Panc1 (cell line): Measurements from ENCODE around the gene MYO7B. TPM values are rescaled to one million over a fixed set of nuclear protein-coding genes. Genes with fewer than 3 reads are reported as not detected.

Experiments used
- ATAC-seq: fragments of 200-7000 bp; cut with Tn5 transposase; 2 replicates; pipeline ENCODE4 v1.9.1; 2020; ENCODE audit warnings: mild to moderate bottlenecking, moderate library complexity
- BruUV-seq: library from RNA; stranded (reverse); fragments of 400-500 nt; replicated peaks from 2 replicates; lab custom pipeline; 2021; lab: Mats Ljungman, UMichigan
- CTCF ChIA-PET: fragments of 300-600 bp; sonication (Branson Sonifier 250); formaldehyde crosslinking; loops from one replicate; lab custom pipeline; 2022; ENCODE audit warnings: antibody characterized with exemption; lab: Charles Lee
- POLR2A ChIA-PET: fragments of 300-600 bp; sonication (Branson Sonifier 250); formaldehyde crosslinking; loops from one replicate; lab custom pipeline; 2022; ENCODE audit warnings: antibody characterized with exemption; lab: Charles Lee
- DNase-seq: peaks from one replicate; pipeline ENCODE4 v3.0.0-alpha.2; 2010; ENCODE audit warnings: low read depth, low spot score
- H3K27ac ChIP-seq: 2 replicates; pipeline ENCODE4 v1.5.1; 2011; ENCODE audit warnings: mild to moderate bottlenecking, low read length, inconsistent platforms
- H3K27me3 ChIP-seq: fragments of 200-500 bp; sonication (Bioruptor generic); 2 replicates; pipeline ENCODE4 v1.6.0; 2014; ENCODE audit warnings: low read length, inconsistent platforms; ENCODE audit not compliant: control insufficient read depth, insufficient read depth
- H3K36me3 ChIP-seq: fragments of 200-500 bp; sonication (Bioruptor generic); 2 replicates; pipeline ENCODE4 v1.5.1; 2014; ENCODE audit warnings: inconsistent platforms, mild to moderate bottlenecking, low read length, moderate library complexity; ENCODE audit not compliant: control insufficient read depth, insufficient read depth
- H3K4me1 ChIP-seq: 2 replicates; pipeline ENCODE4 v1.5.1; 2011; ENCODE audit warnings: inconsistent platforms, mild to moderate bottlenecking, low read length, moderate library complexity; ENCODE audit not compliant: control insufficient read depth, insufficient read depth
- H3K4me3 ChIP-seq, 2 experiments: 2 replicates each; pipeline ENCODE4 v1.5.1; 2011 to 2012; ENCODE audit warnings: low read depth in 2 of 2, low read length in 2 of 2, mild to moderate bottlenecking in 2 of 2, inconsistent platforms in 1 of 2, moderate library complexity in 1 of 2
- H3K9me3 ChIP-seq: fragments of 200-500 bp; sonication (Bioruptor generic); 2 replicates; pipeline ENCODE4 v1.5.1; 2014; ENCODE audit warnings: low read depth, mild to moderate bottlenecking, inconsistent platforms, low read length, moderate library complexity; ENCODE audit not compliant: control insufficient read depth, insufficient read depth
- POLR2AphosphoS5 ChIP-seq: IDR thresholded peaks from 2 replicates; pipeline ENCODE4 v1.6.1; 2012; ENCODE audit warnings: mild to moderate bottlenecking, low read depth, low read length, moderate library complexity
- SIN3A ChIP-seq: IDR thresholded peaks from 2 replicates; pipeline ENCODE4 v1.6.1; 2012; ENCODE audit warnings: low read depth, mild to moderate bottlenecking, low read length, moderate library complexity, borderline replicate concordance; ENCODE audit not compliant: insufficient read depth
- TCF7L2 ChIP-seq: IDR thresholded peaks from 2 replicates; pipeline ENCODE4 v1.6.1; 2011; ENCODE audit warnings: mild to moderate bottlenecking, low read depth, low read length, inconsistent platforms
- in situ Hi-C: cut with HindIII; loops from 2 replicates; pipeline ENCODE4 v1.10.0; 2016; ENCODE audit warnings: low sequenced_read_pairs, low pct_unique_long_range_greater_than_20kb
- intact Hi-C: fragments of 100-400 bp; cut with micrococcal nuclease; formaldehyde crosslinking; loops from one replicate; pipeline ENCODE4 v1.10.0; 2022; ENCODE audit not compliant: unreplicated experiment
- total RNA-seq: library from RNA; stranded (reverse); gene quantifications from one replicate; pipeline ENCODE4 v1.2.1, GENCODE V29; 2021; ENCODE audit not compliant: unreplicated experiment
- TF ChIP-seq, protein P1 (sequence below): fragments of 450-650 bp; IDR thresholded peaks from 2 replicates; pipeline ENCODE4 v1.5.1; 2017; ENCODE audit warnings: mild to moderate bottlenecking
- TF ChIP-seq, protein P2 (sequence below), 2 experiments: IDR thresholded peaks; 2 replicates each; pipeline ENCODE4 v1.6.1; 2011 to 2012; ENCODE audit warnings: low read depth in 2 of 2, control low read depth in 1 of 2, low read length in 1 of 2, mild to moderate bottlenecking in 1 of 2, moderate library complexity in 1 of 2; ENCODE audit not compliant: insufficient read depth in 1 of 2

MYO7B gene
- total RNA-seq, 1 experiment from 2014 or later, result 0.15 TPM

DNA sequence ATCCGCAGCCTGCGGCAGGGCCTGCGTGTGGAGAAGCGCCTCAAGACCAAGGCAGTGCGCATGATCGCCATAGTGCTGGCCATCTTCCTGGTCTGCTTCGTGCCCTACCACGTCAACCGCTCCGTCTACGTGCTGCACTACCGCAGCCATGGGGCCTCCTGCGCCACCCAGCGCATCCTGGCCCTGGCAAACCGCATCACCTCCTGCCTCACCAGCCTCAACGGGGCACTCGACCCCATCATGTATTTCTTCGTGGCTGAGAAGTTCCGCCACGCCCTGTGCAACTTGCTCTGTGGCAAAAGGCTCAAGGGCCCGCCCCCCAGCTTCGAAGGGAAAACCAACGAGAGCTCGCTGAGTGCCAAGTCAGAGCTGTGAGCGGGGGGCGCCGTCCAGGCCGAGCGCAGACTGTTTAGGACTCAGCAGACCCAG is 115.9 kb downstream of the MYO7B start:
- Histone ChIP-seq H3K4me3 (no peak overlapping the region), H3K9me3 (no peaks in the 10 kb centered on the region), H3K27me3 (no peaks in the 10 kb centered on the region), H3K36me3 (no peaks in the 10 kb centered on the region), H3K4me1 (peaks cover 6% of the 10 kb centered on the region; the same call in 1 of the 2 replicates), H3K27ac (no peak overlapping the region)
- ChIA-PET CTCF (no interaction called here), POLR2A (no interaction called here)
- intact Hi-C loops, result no loop called here
- TF ChIP-seq POLR2AphosphoS5 (no peak), SIN3A (no peak), TCF7L2 (no peak)
- TF ChIP-seq, protein P1, sequence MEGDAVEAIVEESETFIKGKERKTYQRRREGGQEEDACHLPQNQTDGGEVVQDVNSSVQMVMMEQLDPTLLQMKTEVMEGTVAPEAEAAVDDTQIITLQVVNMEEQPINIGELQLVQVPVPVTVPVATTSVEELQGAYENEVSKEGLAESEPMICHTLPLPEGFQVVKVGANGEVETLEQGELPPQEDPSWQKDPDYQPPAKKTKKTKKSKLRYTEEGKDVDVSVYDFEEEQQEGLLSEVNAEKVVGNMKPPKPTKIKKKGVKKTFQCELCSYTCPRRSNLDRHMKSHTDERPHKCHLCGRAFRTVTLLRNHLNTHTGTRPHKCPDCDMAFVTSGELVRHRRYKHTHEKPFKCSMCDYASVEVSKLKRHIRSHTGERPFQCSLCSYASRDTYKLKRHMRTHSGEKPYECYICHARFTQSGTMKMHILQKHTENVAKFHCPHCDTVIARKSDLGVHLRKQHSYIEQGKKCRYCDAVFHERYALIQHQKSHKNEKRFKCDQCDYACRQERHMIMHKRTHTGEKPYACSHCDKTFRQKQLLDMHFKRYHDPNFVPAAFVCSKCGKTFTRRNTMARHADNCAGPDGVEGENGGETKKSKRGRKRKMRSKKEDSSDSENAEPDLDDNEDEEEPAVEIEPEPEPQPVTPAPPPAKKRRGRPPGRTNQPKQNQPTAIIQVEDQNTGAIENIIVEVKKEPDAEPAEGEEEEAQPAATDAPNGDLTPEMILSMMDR, result no peak
- TF ChIP-seq, protein P2, sequence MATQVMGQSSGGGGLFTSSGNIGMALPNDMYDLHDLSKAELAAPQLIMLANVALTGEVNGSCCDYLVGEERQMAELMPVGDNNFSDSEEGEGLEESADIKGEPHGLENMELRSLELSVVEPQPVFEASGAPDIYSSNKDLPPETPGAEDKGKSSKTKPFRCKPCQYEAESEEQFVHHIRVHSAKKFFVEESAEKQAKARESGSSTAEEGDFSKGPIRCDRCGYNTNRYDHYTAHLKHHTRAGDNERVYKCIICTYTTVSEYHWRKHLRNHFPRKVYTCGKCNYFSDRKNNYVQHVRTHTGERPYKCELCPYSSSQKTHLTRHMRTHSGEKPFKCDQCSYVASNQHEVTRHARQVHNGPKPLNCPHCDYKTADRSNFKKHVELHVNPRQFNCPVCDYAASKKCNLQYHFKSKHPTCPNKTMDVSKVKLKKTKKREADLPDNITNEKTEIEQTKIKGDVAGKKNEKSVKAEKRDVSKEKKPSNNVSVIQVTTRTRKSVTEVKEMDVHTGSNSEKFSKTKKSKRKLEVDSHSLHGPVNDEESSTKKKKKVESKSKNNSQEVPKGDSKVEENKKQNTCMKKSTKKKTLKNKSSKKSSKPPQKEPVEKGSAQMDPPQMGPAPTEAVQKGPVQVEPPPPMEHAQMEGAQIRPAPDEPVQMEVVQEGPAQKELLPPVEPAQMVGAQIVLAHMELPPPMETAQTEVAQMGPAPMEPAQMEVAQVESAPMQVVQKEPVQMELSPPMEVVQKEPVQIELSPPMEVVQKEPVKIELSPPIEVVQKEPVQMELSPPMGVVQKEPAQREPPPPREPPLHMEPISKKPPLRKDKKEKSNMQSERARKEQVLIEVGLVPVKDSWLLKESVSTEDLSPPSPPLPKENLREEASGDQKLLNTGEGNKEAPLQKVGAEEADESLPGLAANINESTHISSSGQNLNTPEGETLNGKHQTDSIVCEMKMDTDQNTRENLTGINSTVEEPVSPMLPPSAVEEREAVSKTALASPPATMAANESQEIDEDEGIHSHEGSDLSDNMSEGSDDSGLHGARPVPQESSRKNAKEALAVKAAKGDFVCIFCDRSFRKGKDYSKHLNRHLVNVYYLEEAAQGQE (IDR thresholded peaks at IDR 0.05; ENCODE audit: insufficient read depth in 1 of 2, low read depth in 2 of 2, low read length in 1 of 2), result no peak
- no TSS peak for BruUV-seq
- DNase-seq (no peak), ATAC-seq (no peak)
- in situ Hi-C loops, result no loop called here

DNA sequence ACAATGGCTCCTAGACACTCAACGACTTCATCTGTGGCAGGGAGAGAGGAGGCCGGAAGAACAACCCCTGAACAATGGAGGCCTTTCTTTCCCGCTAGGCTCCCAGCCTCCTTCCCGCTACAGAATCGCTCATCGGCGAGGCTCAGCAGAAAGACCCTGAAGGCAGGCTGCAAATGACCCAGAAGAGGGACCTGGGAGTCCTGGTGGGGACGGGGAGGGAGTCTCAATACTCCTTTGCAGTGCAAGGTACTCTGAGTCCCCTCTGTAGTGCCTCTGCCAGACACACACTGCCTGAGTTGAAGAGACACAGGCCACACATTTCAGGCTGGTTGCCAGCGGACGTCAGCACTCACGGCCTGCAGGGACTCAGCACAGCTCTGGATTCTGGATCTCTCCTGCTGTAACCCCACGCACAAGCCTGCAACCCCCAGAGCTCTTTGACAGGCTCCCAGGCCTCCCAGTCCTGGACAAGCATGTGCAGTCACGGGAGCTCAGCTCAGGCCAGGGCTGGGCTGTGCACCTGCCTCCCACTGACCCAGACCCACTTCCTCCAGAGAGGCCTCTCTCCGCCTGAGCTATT is 116.6 kb downstream of the MYO7B start:
- no peaks in the 10 kb centered on the region for H3K27me3 ChIP-seq
- ATAC-seq (no peak), DNase-seq (no peak)
- in situ Hi-C loops, result no loop called here
- no peaks in the 10 kb centered on the region for H3K9me3 ChIP-seq
- TF ChIP-seq, protein P1, result no peak
- TF ChIP-seq TCF7L2 (no peak), SIN3A (no peak), POLR2AphosphoS5 (no peak)
- TF ChIP-seq, protein P2 (IDR thresholded peaks at IDR 0.05; ENCODE audit: insufficient read depth in 1 of 2, low read depth in 2 of 2, low read length in 1 of 2), result no peak
- ChIA-PET CTCF (interaction anchor here (2.8 kb wide), 1 partner anchor 61 kb away, joined by 13 read pairs; no protein-coding TSS in a partner anchor), POLR2A (no interaction called here)
- no peaks in the 10 kb centered on the region for H3K36me3 ChIP-seq
- H3K4me1 ChIP-seq, result peaks cover 5% of the 10 kb centered on the region; the same call in 1 of the 2 replicates
- intact Hi-C loops, result no loop called here
- no peak overlapping the region for H3K4me3 ChIP-seq
- no TSS peak for BruUV-seq
- H3K27ac ChIP-seq, result no peak overlapping the region
